GM19193 (cell line): ENCODE data around the gene SMTNL1.

Experiments
- POLR2A ChIP-seq: IDR thresholded peaks from 4 replicates; pipeline ENCODE4 v1.6.1; 2011; ENCODE audit not compliant: insufficient read depth, insufficient read length; ENCODE audit errors: extremely low read depth

Gene SMTNL1

GRCh38 chr11:57560146-57560545, 22.8 kb downstream of the SMTNL1 start:
- no peak for TF ChIP-seq POLR2A

- TF ChIP-seq POLR2A, result no peak
Measured at GRCh38 chr11:57562596-57562995, 25.2 kb downstream of the SMTNL1 start.

- peak; percentile 45 for TF ChIP-seq POLR2A
Measured at GRCh38 chr11:57566005-57566904, 28.9 kb downstream of the SMTNL1 start.

DNA sequence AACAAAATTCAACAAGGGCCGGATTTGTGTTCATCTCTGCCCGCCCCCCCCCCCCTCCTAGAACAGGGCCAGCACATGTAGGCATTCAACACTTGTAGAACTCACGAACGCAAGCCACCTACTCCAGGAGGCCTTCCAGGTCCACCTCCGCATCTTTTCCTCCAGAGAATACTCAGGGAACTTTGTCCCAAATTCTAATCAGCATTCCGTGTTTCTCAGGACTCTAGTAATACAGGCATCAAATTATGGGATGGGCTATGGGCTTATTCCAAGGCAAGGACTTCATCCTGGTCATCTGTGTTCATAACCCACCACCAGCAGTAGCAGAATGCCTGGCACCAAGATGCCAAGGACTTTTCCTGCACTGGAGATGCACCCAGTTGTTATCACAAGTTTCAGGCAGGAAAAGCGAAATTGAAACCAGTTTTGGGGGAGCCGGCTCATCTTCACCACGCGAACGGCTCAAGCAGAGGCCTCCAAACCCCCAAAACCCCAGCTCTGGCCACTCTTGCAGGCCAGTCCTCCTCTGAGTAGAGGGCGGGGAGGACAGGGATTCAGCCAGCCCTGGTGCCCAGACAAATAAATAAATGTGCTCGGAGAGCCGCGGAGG, 29.6 kb downstream of the SMTNL1 start:
- no peak for TF ChIP-seq POLR2A

- peak; percentile 54 for TF ChIP-seq POLR2A
Measured at GRCh38 chr11:57567515-57568329, 30.3 kb downstream of the SMTNL1 start, which contains the start of gene UBE2L6. UBE2L6 (minus strand) TSS chr11:57567672; CDS start chr11:57567611, 61 bp downstream.

GRCh38 chr11:57568330-57568766, 31.0 kb downstream of the SMTNL1 start:
- no peak for TF ChIP-seq POLR2A

DNA sequence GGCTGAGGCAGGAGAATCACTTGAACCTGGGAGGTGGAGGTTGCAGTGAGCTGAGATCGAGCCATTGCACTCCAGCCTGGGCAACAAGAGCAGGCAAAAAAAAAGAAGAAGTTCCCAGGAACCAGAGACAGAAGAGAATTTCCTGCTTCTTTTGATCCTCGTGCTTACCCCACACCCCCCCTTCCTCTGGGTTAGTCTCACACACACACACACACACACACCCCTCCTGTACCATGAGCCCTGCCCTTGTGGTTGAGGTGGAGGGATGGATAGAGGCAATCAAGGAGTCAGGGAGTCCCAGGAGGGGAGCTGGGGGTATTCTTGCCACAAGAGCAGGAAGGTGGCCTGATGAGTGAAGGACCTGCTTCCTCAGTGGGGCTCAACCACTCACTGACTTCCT, 34.2 kb downstream of the SMTNL1 start:
- no peak for TF ChIP-seq POLR2A

GRCh38 chr11:57574061-57574460, 36.7 kb downstream of the SMTNL1 start:
- no peak for TF ChIP-seq POLR2A

GRCh38 chr11:57584341-57584740, 46.9 kb downstream of the SMTNL1 start:
- no peak for TF ChIP-seq POLR2A

GRCh38 chr11:57585301-57585700, 47.9 kb downstream of the SMTNL1 start:
- no peak for TF ChIP-seq POLR2A

- no peak for TF ChIP-seq POLR2A
Measured at GRCh38 chr11:57586711-57587245, 49.4 kb downstream of the SMTNL1 start.

DNA sequence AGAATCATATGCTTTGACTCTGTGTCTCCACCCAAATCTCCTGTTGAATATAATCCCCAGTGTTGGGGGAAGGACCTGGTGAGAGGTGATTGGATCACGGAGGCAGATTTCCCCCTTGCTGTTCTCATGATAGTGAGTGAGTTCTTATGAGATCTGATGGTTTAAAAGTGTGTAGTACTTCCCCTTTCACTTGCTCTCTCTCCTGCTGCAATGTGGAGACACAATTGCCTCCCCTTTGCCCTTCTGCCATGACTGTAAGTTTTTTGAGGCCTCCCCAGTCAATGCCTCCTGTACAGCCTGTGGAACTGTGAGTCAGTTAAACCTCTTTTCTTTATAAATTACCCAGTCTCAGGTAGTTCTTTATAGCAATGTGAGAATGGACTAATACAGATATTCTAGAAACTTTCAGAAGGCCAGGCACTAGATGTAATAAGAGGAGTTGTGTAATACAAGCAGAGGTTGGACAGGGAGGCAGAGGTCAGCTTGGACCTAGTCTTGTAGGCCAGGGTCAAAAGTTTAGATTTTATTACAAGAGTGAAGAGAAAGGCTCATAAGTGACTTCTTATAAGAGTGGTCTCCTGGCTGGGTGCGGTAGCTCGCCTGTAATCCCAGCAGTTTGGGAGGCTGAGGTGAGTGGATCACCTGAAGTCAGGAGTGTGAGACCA, 50.8 kb downstream of the SMTNL1 start:
- TF ChIP-seq POLR2A, result no peak

GRCh38 chr11:57596266-57596885, 59.0 kb downstream of the SMTNL1 start:
- TF ChIP-seq POLR2A, result no peak

DNA sequence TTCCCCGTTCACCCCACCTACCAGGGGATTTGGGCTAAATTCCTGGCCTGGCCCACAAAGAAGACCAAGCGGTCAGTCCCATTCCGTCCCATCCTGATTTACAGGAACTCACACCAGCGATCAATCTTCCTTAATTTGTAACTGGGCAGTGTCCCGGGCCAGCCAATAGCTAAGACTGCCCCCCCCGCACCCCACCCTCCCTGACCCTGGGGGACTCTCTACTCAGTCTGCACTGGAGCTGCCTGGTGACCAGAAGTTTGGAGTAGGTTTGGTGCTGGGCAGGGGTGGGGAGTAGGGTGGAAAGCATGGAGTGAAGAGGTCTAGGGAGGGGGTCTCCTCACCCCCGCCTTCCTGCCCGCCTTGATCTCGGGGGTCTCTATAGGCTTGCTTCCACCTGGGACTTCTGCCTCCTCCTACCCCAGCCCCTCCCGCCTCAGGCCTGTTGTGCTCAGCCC, 60.1 kb downstream of the SMTNL1 start, which contains the start of gene SERPING1:
TSS of gene SERPING1 (plus strand) at position 225 of the 455 bp plus-strand sequence. CDS start 586 bp downstream, outside the sequence.
- no peak for TF ChIP-seq POLR2A
